Mammary epithelial cell (primary cell): ENCODE measurements around the gene DRC7.

Experiments
- EZH2 ChIP-seq: IDR thresholded peaks from 2 replicates; pipeline ENCODE4 v1.6.1; 2012; ENCODE audit warnings: low read length, inconsistent platforms, borderline replicate concordance
- TF ChIP-seq, protein P1 (sequence below), 2 donors: IDR thresholded peaks in 1 of 2; conservative IDR thresholded peaks in 1 of 2; 2 replicates each; pipeline ENCODE4 v1.5.1; 2011 to 2012; ENCODE audit warnings: inconsistent platforms in 2 of 2, low read length in 2 of 2, mild to moderate bottlenecking in 2 of 2, control low read depth in 1 of 2, low read depth in 1 of 2; ENCODE audit not compliant: insufficient read depth in 1 of 2; ENCODE audit errors: extremely low read depth in 1 of 2

DNA sequence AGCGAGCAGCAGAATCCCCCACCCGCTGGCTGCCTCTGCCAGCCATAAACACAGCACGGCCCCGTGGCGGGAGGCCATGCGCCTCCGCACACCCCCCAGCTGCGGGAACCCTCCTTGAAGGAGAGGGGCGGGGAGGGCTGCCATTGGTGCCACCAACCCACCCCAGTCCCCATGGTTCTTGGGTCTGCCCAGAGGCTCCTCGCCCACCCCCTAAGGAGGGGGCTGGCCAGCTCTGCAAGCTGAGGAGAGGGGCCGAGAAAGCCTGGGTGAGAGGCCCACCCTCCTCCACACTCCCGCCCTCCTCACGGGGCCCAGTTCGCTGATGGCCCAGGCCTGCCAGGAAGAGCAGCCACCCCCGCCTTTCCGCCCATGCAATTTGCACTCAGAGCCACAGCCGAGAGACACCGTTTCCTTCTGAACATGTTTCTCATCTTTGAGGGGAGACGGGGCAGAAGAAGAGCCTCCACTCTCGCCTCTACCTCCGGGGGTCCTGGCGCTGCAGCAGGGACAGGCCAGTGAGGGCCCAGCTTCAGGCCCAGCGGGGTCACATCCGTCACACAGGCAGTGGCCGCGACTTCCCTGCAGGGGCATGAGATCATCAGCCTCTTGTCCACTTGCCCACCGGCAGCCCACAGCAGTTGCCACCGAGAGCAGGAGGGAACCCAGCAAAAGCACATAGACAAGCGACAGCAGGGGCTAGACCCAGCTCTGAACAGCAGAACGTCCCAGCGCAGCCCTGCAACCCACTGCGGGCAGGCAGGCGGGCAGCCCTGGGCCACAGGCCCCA is 63.9 kb downstream of the DRC7 start:
- TF ChIP-seq, protein P1, sequence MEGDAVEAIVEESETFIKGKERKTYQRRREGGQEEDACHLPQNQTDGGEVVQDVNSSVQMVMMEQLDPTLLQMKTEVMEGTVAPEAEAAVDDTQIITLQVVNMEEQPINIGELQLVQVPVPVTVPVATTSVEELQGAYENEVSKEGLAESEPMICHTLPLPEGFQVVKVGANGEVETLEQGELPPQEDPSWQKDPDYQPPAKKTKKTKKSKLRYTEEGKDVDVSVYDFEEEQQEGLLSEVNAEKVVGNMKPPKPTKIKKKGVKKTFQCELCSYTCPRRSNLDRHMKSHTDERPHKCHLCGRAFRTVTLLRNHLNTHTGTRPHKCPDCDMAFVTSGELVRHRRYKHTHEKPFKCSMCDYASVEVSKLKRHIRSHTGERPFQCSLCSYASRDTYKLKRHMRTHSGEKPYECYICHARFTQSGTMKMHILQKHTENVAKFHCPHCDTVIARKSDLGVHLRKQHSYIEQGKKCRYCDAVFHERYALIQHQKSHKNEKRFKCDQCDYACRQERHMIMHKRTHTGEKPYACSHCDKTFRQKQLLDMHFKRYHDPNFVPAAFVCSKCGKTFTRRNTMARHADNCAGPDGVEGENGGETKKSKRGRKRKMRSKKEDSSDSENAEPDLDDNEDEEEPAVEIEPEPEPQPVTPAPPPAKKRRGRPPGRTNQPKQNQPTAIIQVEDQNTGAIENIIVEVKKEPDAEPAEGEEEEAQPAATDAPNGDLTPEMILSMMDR (conservative IDR thresholded peaks at IDR 0.05 in 1 of 2, IDR thresholded peaks at IDR 0.05 in 1 of 2; ENCODE audit: extremely low read depth in 1 of 2, insufficient read depth in 1 of 2, low read depth in 1 of 2, low read length in 2 of 2), result no peak
- TF ChIP-seq EZH2, result no peak
